Measurements from ENCODE around the gene NDUFAF5. TPM values are rescaled to one million over a fixed set of nuclear protein-coding genes. Genes with fewer than 3 reads are reported as not detected.

NDUFAF5 gene
- polyA plus RNA-seq, 3 donors, result 5.9 to 15.2 (median 7.8) TPM

- Histone ChIP-seq H3K9ac (ENCODE audit: insufficient read depth, low read length, poor library complexity, severe bottlenecking) (no peak overlapping the region), H3K9me3 (replicated peaks in 1 of 2; ENCODE audit: control insufficient read depth in 1 of 2, insufficient read depth in 1 of 2, low read length in 2 of 2) (peaks cover 15 to 16% of the 10 kb centered on the region in 2 donors), H3K79me2 (ENCODE audit: insufficient read depth, low read length) (no peaks in the 10 kb centered on the region), H3K36me3 (replicated peaks in 1 of 2; ENCODE audit: control insufficient read depth in 1 of 2, insufficient read depth in 2 of 2, low read length in 2 of 2) (no peaks in the 10 kb centered on the region), H2AFZ (ENCODE audit: insufficient read depth, low read depth, low read length, poor library complexity, severe bottlenecking) (no peak overlapping the region), H3K4me3 (replicated peaks in 1 of 3; ENCODE audit: low read depth in 2 of 3, low read length in 3 of 3) (no peak overlapping the region), H4K20me1 (ENCODE audit: insufficient read depth, low read length) (no peaks in the 10 kb centered on the region), H3K27me3 (ENCODE audit: control insufficient read depth in 2 of 2, insufficient read depth in 2 of 2, low read length in 2 of 2) (no peaks in the 10 kb centered on the region), H3K4me2 (replicated peaks; ENCODE audit: extremely low read depth, low read length, poor library complexity, severe bottlenecking) (no peak overlapping the region), H3K27ac (ENCODE audit: low read depth in 1 of 2, low read length in 2 of 2) (no peak overlapping the region), H3K4me1 (ENCODE audit: control insufficient read depth in 1 of 2, insufficient read depth in 2 of 2, low read length in 2 of 2) (no peaks in the 10 kb centered on the region)
- Mint-ChIP-seq H3K4me1 (peaks cover 2% of the 10 kb centered on the region), H3K27ac (no peak overlapping the region), H3K36me3 (no peaks in the 10 kb centered on the region), H3K27me3 (ENCODE audit: low read depth in 3 of 3) (peaks cover 6 to 8% (median 6%) of the 10 kb centered on the region in 3 donors), H3K9me3 (peaks cover 9 to 29% (median 15%) of the 10 kb centered on the region in 7 donors), H3K4me3 (no peak overlapping the region)
- DNase-seq, result no peak
- intact Hi-C loops (cut with micrococcal nuclease), result no loop called here
- no CpG with 5 or more reads among the region's 4 CpGs for WGBS (ENCODE audit: insufficient coverage)
- no peak for TF ChIP-seq CTCF (IDR thresholded peaks at IDR 0.05)
Measured at GRCh38 chr20:13844296-13844695, 59.5 kb downstream of the NDUFAF5 start.

GRCh38 chr20:13851279-13851678, 66.5 kb downstream of the NDUFAF5 start:
- Histone ChIP-seq H3K27ac (ENCODE audit: low read depth in 1 of 2, low read length in 2 of 2) (no peak overlapping the region), H3K9me3 (replicated peaks in 1 of 2; ENCODE audit: control insufficient read depth in 1 of 2, insufficient read depth in 1 of 2, low read length in 2 of 2) (peaks cover 15 to 18% of the 10 kb centered on the region in 2 donors), H3K9ac (ENCODE audit: insufficient read depth, low read length, poor library complexity, severe bottlenecking) (no peak overlapping the region), H3K4me3 (replicated peaks in 1 of 3; ENCODE audit: low read depth in 2 of 3, low read length in 3 of 3) (no peak overlapping the region), H3K4me2 (replicated peaks; ENCODE audit: extremely low read depth, low read length, poor library complexity, severe bottlenecking) (no peak overlapping the region), H3K27me3 (ENCODE audit: control insufficient read depth in 2 of 2, insufficient read depth in 2 of 2, low read length in 2 of 2) (no peaks in the 10 kb centered on the region), H3K36me3 (replicated peaks in 1 of 2; ENCODE audit: control insufficient read depth in 1 of 2, insufficient read depth in 2 of 2, low read length in 2 of 2) (no peaks in the 10 kb centered on the region), H3K4me1 (ENCODE audit: control insufficient read depth in 1 of 2, insufficient read depth in 2 of 2, low read length in 2 of 2) (peaks cover 0 to 5% of the 10 kb centered on the region in 2 donors), H4K20me1 (ENCODE audit: insufficient read depth, low read length) (no peaks in the 10 kb centered on the region), H3K79me2 (ENCODE audit: insufficient read depth, low read length) (no peaks in the 10 kb centered on the region), H2AFZ (ENCODE audit: insufficient read depth, low read depth, low read length, poor library complexity, severe bottlenecking) (no peak overlapping the region)
- H3K36me3 Mint-ChIP-seq, result no peaks in the 10 kb centered on the region
- peaks cover 9% of the 10 kb centered on the region for H3K4me1 Mint-ChIP-seq
- DNase-seq, result no peak
- no CpG with 5 or more reads among the region's 2 CpGs for WGBS (ENCODE audit: insufficient coverage)
- intact Hi-C loops (cut with micrococcal nuclease), result no loop called here
- no peak overlapping the region for H3K4me3 Mint-ChIP-seq
- TF ChIP-seq CTCF (IDR thresholded peaks at IDR 0.05), result no peak
- H3K9me3 Mint-ChIP-seq, result peaks cover 9 to 24% (median 17%) of the 10 kb centered on the region in 7 donors
- H3K27me3 Mint-ChIP-seq (ENCODE audit: low read depth in 3 of 3), result peaks cover 1 to 7% (median 4%) of the 10 kb centered on the region in 3 donors
- no peak overlapping the region for H3K27ac Mint-ChIP-seq
